Kidney (tissue), 14 donors: ENCODE results near the gene GMDS. TPM values are rescaled to one million over a fixed set of nuclear protein-coding genes. Genes with fewer than 3 reads are reported as not detected.
"Not testable (repeated sequence)": the region's sequence is repeated elsewhere in the genome, so short reads cannot be mapped to it uniquely, and the experiment has no call there.

Experiments
- DNase-seq, 5 donors: peaks; one replicate each; pipeline ENCODE4 v3.0.0-alpha.2; 2013 to 2020
- FAIRE-seq: peaks from 2 replicates; lab custom pipeline; 2012; peaks lifted over from hg19 to GRCh38; lab: Jason Lieb, UNC
- H3K27ac ChIP-seq, 2 donors: one replicate each; pipeline ENCODE4 v1.7.0; 2013; ENCODE audit warnings: low read depth in 2 of 2, low read length in 2 of 2, inconsistent platforms in 1 of 2
- H3K27me3 ChIP-seq: one replicate; pipeline ENCODE4 v1.7.1; 2013; ENCODE audit warnings: low read length, inconsistent platforms; ENCODE audit not compliant: control insufficient read depth, insufficient read depth
- H3K36me3 ChIP-seq, 3 donors: one replicate each; pipeline versions ENCODE4 v1.7.0 to v1.7.1; 2013; ENCODE audit warnings: low read length in 3 of 3, control low read depth in 1 of 3, inconsistent platforms in 1 of 3; ENCODE audit not compliant: insufficient read depth in 3 of 3, control insufficient read depth in 2 of 3
- H3K4me1 ChIP-seq, 3 donors: one replicate each; pipeline versions ENCODE4 v1.7.0 to v1.7.1; 2013; ENCODE audit warnings: low read length in 3 of 3, inconsistent platforms in 1 of 3, low read depth in 1 of 3; ENCODE audit not compliant: control insufficient read depth in 2 of 3, insufficient read depth in 2 of 3
- H3K4me3 ChIP-seq, 3 donors: one replicate each; pipeline versions ENCODE4 v1.7.0 to v1.8.1; 2013; ENCODE audit warnings: low read length in 3 of 3, control low read depth in 1 of 3, inconsistent platforms in 1 of 3
- H3K9ac ChIP-seq, 3 donors: one replicate each; pipeline versions ENCODE4 v1.7.0 to v1.7.1; 2013; ENCODE audit warnings: low read length in 3 of 3, control low read depth in 1 of 3, inconsistent platforms in 1 of 3
- H3K9me3 ChIP-seq, 3 donors: one replicate each; pipeline versions ENCODE4 v1.7.0 to v1.7.1; 2013; ENCODE audit warnings: low read length in 3 of 3, control low read depth in 1 of 3, inconsistent platforms in 1 of 3; ENCODE audit not compliant: control insufficient read depth in 2 of 3, insufficient read depth in 1 of 3
- CTCF ChIP-seq: IDR thresholded peaks from 3 replicates; pipeline ENCODE4 v1.5.1; 2012; ENCODE audit warnings: mild to moderate bottlenecking, moderate library complexity, borderline replicate concordance; ENCODE audit not compliant: insufficient read depth; ENCODE audit errors: extremely low read depth
- intact Hi-C: fragments of 100-400 bp; cut with DNase I; formaldehyde crosslinking; loops from one replicate; pipeline ENCODE4 v1.11.1; 2022
- polyA plus RNA-seq: library from polyadenylated mRNA; stranded (reverse); fragments of 350-450 nt; fragmentation: Illumina TruSeq; extraction: RNeasy Lipid Tissue Mini Kit (QIAGEN cat#74804); gene quantifications from one replicate; pipeline ENCODE4 v1.2.3, GENCODE V29; 2014; ENCODE audit warnings: low read depth, low replicate concordance; ENCODE audit not compliant: insufficient read depth
- total RNA-seq: library from RNA; stranded (reverse); fragmentation: NEBNext Ultra II Directional; extraction: Animal tissue kit (Norgen Biotek cat#: 25700); gene quantifications from one replicate; pipeline ENCODE4 v1.2.1, GENCODE V29; 2021
- donor health status: control.
- donor health status: control.
- donor health status: control.
- donor health status: control.
- donor health status: control.
- donor health status: DM: yes; HTN: yes; CAD: no.
- donor health status: Normal renal cell carcinoma (clear cell type).

GMDS gene
- total and polyA plus RNA-seq, 2 donors from 2014 or later: 49.6 to 63.7 TPM

DNA sequence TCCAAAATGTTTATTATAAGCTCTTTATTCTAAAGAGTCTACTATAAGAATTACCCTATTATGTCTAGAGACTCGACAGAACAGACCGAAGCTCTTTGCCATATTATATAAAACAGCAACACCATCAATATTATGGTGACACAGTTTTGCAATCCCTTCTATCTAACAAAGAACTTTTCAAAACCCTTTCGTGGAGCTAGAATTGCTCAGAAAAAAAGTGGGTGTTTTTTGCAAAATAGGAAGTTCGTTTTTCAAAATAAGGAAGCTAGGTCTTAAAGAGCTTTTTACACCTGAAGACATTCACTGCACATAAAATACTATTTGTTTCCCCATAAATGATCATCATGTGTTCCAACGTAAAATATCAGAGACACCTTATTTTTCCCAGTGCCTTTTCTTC lies 395.7 kb downstream of the GMDS start:
- Histone ChIP-seq H3K9me3 (no peaks in the 10 kb centered on the region), H3K4me1 (peaks cover 0 to 10% (median 0%) of the 10 kb centered on the region in 3 donors), H3K27ac (no peak overlapping the region), H3K9ac (no peak overlapping the region), H3K36me3 (no peaks in the 10 kb centered on the region), H3K4me3 (no peak overlapping the region), H3K27me3 (no peaks in the 10 kb centered on the region)
- intact Hi-C loops: no loop called here
- no peak for TF ChIP-seq CTCF
- FAIRE-seq (no peak), DNase-seq (no peak)

GRCh38 chr6:1848752-1849151 lies 396.7 kb downstream of the GMDS start:
- peaks cover 0 to 10% (median 0%) of the 10 kb centered on the region in 3 donors for H3K4me1 ChIP-seq
- TF ChIP-seq CTCF: no peak
- no peak overlapping the region for H3K27ac ChIP-seq
- intact Hi-C loops: no loop called here
- no peaks in the 10 kb centered on the region for H3K27me3 ChIP-seq
- DNase-seq (no peak), FAIRE-seq (no peak)
- no peak overlapping the region for H3K9ac ChIP-seq
- H3K36me3 ChIP-seq: no peaks in the 10 kb centered on the region
- H3K4me3 ChIP-seq: no peak overlapping the region
- H3K9me3 ChIP-seq: no peaks in the 10 kb centered on the region

GRCh38 chr6:1846611-1847010 lies 398.8 kb downstream of the GMDS start:
- DNase-seq (no peak), FAIRE-seq (no peak)
- no peak overlapping the region for H3K9ac ChIP-seq
- H3K36me3 ChIP-seq: no peaks in the 10 kb centered on the region
- H3K9me3 ChIP-seq: no peaks in the 10 kb centered on the region
- intact Hi-C loops: no loop called here
- peaks cover 0 to 10% (median 0%) of the 10 kb centered on the region in 3 donors for H3K4me1 ChIP-seq
- H3K4me3 ChIP-seq: no peak overlapping the region
- H3K27me3 ChIP-seq: no peaks in the 10 kb centered on the region
- no peak overlapping the region for H3K27ac ChIP-seq
- TF ChIP-seq CTCF: no peak

DNA sequence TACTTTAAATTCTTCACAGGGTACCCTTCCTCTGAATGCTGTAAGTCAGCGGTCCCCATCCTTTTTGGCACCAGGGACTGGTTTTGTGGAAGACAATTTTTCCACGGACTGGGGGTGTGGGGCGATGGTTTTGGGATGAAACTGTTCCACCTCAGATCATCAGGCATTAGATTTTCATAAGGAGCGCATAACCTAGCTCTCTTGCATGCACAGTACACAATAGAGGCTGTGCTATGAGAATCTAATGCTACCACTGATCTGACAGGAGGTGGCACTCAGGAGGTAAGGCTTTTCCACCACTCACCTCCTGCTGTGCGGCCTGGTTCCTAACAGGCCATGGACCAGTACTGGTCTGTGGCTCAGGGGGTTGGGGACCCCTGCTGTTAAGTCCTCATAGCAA lies 399.9 kb downstream of the GMDS start:
- H3K36me3 ChIP-seq, FAIRE-seq, H3K4me3 ChIP-seq, H3K4me1 ChIP-seq, DNase-seq, H3K27ac ChIP-seq, H3K9ac ChIP-seq, H3K27me3 ChIP-seq, intact Hi-C loops, H3K9me3 ChIP-seq: not testable (repeated sequence)
